GM10847 (cell line): ENCODE results near the gene IRS4.

ENCODE experiments used
- POLR2A ChIP-seq: IDR thresholded peaks from 2 replicates; pipeline ENCODE4 v1.6.1; 2011; ENCODE audit not compliant: insufficient read length; ENCODE audit errors: extremely low read depth

Gene IRS4

DNA sequence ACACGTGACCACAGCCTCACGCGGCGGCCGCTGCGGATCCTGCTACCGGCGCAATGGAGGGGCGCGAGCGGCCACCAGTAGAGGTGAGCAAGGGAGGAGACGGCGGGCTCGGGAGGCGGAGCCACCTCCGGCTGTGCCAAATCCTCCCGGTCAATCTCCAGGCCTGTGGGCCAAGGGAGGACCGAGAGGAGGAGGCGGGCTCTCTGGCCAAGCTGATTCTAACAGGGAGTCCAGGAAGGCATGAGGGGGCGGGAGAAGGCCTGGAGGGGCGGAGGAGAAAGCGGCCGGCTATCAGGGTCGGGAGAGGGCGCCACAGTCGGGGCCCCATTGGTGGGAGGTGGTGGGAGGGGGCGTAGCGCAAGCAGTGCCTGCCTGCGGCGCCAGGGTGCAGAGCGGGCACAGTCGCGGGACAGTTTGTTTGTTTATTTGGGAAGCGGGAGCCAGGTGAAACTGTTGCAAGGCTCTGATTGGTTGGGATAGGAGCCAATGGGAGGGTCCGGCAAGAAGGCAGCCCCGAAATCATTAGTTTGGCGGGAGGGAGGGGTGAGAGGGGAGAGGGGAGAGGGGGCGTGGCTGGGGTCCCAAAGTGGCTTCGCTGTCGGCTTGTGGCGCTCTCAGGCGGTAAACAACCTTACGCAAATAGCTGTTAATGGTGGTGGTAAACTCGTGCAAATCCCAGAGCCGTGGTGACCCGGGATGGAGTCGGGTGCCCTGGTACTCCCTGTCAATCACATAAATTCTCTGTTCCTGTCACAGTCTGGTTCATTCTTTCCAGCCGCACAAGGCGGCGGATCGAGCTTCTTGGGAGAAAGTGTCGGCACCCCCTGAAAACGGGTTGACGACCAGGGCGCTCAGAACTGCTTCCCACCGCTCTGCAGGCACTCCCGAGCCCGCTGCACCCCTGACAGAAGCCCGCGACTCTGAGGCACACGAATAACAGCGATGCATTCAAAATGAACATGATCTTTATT, at the start of gene IRS4:
Gene IRS4 (minus strand): TSS at position 55 of the 971 bp plus-strand sequence.
- TF ChIP-seq POLR2A: no peak

DNA sequence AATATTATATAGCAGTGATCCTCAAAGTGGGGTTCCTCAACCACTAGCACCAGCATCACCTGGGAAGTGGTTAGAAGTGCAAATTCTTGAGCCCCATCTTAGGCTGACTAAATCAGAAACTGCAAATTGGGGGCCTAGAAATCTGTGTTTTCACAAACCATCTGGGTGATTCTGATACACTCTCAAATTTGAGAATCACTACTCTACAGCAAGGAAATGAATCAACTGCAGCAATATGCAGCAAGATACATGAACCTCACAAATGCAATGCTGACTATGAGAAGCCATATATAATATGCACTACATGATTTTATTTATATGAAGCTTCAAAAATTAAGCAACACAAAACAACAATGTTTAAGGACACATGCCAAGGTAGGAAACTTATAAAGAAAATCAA, 36.2 kb upstream of the IRS4 start:
- no peak for TF ChIP-seq POLR2A

DNA sequence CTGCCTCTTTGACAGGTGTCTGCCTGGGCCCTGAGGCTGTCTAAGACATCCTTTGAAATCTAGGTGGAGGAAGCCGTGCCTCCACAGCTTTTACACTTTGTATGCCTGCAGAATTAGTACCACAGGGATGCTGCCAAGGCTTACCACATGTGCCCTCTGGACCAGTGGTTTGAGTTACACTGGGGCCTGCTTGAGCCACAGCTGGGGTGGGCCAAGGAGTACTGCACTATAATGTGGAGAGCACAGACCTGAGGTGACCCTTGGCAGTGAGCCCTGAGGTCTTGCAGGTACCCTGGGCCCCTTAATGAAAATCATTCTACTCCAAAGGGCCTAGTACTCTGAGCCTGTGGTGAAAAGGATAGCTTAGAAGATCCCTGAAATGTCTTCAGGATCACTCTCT, 27.2 kb upstream of the IRS4 start:
- TF ChIP-seq POLR2A: no peak

DNA sequence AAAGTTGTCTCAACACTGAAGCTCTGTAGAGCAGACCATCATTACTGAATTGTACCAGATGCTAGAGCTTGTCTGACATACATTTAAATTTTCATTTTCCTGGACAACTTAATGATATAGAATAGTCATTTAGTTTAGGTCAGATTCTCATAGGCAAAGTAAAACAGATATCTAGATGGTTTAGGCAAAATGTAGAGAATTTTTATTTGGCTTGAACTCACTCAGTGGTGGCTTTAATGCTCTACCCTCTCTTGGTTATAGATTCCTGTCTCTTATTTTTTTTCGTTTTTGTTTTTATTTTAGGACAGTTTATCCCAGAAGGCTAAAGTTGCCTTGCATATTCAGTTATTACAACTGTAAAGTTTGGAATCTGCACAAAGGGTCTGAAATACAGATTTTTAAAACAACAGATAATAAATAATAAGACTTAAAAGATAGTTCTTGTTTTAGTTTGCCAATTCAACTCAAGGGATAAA, 4.0 kb upstream of the IRS4 start:
- TF ChIP-seq POLR2A: no peak

DNA sequence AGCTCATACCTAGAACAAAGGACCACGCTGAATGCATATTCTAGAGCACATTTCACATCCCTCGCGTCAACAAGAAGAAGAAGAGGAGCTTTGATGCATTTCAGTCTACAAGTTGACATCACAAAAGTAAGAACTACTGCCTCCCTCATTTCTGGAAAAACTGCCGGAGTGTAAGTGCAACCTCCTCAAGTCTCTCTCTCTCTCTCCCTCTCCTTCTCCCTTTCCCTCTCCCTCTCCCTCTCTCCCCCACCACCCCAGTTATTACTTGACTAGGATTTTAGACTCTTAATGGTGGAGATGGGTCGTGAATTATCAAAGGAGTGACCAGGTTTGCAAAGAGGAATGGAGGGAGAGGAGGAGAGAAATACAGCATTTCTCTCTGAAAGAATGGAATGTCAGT, 1.4 kb upstream of the IRS4 start:
- TF ChIP-seq POLR2A: no peak

DNA sequence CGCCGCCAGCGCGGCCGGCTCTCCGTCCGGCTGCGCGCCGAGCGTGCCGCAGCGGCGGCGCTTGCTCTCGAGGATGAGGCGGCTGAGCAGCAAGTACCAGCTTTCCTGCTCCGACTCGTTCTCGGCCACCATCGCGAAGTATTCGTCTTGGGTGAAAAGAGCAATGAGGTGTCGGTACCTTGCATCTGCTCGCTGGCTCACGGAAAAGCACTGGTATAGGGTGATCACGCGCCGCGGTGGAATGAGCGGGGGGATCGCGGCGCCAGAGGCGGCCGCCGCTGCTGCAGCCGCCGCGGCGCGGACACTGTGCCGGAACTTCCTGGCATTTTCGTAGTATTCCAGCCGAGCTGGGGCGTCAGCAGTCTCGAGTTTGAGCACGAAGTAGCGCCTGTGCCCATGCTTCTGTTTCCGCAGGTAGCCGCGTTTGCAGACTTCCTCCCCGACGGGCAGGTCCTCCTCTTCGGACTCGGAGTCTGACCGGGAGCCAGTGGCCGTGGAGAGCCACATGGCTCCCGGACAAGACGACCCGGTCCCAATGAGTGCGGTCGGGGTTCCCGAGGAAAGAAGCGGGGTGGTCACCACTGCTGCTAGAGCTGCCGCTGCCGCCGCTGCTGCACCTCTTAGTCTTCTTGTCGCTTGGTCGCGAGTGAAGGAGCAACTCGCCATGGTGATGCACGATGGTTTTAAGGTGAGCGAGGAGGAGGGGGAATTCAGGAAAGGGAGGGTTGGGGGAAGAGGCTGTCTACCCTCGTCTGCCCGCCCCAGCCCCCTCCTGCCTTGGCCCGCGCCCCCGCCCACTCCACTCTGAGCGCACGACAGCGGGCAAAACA, 469 bp downstream of the IRS4 start:
- TF ChIP-seq POLR2A: no peak

DNA sequence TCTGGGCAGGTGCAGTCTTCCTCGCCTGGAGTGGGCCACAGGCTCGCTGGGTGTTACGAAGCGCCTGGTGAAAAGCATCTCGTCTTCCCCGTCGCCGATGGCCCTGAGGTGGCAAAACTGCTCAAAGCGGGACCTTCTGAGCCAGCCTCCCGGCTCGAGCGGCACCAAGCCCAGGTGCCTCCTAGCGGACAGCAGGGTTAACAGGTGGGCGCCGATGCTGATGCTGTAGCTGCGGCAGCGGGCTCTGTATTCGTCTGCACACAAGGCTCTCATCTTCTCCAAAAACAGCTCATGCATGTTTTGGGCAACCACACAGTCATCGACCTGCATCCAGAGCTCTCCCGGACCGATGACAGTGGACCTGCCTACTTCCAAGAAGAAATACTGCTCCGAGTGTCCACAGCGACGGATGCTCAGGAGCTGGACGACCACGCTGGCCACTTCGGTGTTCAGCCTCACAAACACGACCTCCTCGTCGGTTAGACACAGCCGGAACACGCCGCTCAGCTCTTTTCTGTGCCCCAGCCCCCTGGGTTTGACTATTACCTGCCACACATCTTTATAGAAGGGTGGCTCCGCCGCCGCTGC, 1.2 kb downstream of the IRS4 start:
- no peak for TF ChIP-seq POLR2A

DNA sequence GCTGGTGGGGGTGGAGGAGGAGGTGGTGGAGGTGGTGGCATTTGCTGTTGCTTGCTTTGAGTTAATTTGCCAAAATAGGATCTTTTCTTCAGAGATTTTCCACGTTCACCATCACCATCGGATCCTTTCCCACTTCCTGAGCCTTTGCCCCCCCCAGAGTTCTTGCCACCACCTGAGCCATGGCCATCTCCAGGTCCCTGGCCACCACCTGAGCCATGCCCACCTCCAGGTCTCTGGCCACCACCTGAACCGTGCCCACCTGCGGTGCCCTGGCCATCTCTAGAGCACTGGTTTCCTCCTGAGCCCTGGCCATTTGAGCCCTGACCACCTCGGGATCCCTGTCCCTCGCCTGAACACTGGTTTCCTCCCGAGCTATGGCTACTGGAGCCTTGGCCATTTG, 1.9 kb downstream of the IRS4 start:
- no peak for TF ChIP-seq POLR2A

DNA sequence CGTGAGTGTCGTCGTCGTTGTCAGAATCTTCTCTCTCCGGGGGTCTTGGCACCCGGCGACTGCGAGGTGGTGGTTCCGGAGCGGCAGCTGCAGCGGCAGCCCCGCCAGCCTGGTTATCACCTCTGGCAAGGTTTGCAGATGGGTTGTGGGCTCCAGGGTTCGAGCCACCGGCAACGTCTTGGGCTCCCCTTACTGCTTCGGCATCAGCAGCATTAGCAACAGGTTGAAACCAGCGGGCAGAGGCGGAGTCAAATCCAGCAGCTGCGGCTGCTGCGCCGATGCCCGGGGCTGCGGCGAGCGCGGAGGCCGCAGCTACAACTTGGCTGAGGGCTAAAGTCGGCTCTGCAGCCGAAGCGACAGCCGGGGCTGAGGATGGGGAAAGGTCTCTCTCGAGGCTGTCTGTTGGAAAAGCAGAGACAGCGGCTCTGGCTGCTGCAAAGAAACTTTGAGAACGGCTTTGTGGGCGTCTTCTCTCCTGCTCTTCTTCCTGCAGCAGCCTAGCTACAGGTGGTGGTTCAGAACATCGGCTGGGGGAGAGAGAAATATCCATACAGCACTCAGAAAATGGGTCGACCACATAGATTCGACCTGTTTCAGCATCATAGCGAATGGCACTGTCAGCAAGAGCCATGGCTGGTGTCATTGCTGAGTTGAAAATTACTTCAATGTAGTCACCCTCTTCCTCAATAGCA, 3.6 kb downstream of the IRS4 start:
- no peak for TF ChIP-seq POLR2A

DNA sequence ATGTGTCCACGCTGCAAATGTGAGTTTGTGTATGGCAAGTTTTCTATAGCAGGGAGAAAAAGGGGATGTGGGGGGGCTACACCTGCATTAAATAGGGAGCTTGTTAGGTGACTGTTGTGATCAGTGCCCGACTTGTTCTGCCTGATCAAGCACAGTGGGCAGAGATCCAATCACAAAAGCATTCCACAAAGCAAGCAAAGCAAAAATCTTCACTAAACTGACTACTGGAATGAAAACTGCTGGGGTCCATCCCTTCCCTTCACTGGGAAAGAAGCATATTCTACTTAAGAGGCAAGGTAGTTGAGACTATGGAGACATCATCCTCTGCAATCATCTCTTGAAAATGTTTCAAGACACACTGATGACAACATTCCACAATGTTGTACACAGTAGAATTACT, 5.2 kb downstream of the IRS4 start:
- no peak for TF ChIP-seq POLR2A

DNA sequence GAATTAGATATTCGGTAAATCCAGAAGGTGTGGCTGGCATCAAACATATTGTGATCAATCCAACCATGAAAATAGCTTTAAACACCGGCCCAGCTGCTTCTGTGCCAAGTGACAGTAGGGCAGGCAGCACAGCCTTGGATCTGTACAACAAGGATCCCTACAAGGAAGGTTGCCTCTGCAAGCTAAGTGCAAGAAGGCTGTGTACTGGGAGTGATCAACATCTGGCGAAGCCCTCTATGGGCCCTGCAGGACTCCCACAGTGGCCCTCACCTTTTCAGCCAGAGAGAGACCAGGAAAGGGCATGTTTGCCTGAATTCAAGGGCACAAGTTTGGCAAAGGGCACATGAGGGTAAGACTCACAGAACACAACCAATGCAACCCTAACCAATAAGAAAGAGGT, 9.6 kb downstream of the IRS4 start:
- TF ChIP-seq POLR2A: no peak

DNA sequence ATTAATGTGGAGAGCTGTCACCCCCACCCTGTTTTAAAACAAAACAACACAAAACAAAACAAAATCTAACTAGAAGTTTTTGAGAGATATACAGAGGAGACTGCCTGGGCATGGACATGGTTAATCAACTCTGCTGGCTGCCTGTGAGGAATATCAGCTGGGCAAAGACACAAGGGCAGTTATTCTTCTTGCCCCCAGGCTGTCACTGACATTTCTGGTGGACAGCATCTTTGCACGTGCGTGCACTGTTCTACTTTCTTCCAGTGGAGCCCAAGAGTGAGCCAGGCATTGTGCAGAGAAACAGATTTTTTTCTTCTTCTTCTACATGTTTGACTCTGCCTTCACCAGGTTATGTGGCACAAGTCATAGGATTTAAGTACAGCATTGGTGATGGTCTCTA, 13.8 kb downstream of the IRS4 start:
- no peak for TF ChIP-seq POLR2A

DNA sequence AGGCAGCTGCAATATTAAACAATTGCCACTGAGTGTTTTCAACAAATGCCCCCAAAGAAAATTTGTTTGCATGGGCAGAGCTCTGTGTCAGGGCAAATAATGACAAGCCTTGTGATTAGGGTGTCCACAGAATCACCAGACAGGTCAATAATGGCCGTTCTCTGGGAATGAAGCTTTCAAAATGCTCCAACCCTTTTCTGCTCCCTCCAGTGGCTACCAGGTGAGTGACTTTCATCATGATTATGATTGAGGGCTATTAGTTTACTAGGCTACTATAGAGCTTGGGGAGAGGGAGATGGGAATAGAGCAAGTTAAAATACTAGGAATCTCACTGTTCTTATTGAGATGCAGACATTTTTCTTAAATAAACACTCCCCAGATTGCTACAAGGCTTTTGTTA, 23.5 kb downstream of the IRS4 start:
- TF ChIP-seq POLR2A: no peak

DNA sequence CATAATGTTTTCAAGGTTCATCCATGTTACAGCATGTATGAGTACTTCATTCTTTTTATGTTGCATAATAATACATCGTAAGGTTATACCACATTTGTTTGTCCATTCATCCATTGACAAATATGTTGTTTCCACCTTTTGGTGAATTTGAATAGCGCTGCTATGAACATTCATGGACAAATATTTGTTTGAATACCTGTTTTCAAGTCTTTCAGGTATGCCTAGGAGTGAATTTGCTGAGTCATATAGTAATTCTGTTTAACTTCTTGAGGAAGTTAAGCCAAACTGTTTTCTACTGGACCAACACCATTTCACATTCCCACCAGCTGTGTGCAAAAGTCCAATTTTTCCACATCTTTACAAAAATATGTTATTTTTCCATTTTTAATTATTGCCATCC, 31.5 kb downstream of the IRS4 start:
- TF ChIP-seq POLR2A: no peak

DNA sequence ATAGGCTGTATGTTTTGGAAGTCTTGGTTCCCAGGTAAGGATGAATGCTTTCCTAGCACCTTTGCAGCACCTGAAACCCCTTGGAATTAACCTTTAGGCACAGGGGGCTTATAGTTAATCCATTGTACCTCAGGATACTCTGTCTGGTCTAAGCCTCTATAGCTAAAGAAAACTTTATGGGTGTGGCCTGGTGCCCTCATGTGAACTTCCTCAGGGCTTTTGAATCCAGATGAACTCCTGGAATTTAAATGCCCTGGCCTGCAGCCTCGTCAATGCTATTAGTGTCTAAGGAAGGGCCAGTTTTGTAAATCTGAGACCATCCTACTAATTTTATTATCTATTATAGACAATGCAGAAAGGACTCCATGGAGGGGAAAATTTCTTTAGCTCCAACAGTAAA, 33.8 kb downstream of the IRS4 start:
- no peak for TF ChIP-seq POLR2A
